HG02642 (cell line): ENCODE data around the gene KRT36.

Source experiments
- ATAC-seq: cut with Tn5 transposase; IDR thresholded peaks from one replicate; pipeline ENCODE4 v1.9.1; 2021; ENCODE audit warnings: mild to moderate bottlenecking; ENCODE audit not compliant: unreplicated experiment, poor library complexity

KRT36 gene

DNA sequence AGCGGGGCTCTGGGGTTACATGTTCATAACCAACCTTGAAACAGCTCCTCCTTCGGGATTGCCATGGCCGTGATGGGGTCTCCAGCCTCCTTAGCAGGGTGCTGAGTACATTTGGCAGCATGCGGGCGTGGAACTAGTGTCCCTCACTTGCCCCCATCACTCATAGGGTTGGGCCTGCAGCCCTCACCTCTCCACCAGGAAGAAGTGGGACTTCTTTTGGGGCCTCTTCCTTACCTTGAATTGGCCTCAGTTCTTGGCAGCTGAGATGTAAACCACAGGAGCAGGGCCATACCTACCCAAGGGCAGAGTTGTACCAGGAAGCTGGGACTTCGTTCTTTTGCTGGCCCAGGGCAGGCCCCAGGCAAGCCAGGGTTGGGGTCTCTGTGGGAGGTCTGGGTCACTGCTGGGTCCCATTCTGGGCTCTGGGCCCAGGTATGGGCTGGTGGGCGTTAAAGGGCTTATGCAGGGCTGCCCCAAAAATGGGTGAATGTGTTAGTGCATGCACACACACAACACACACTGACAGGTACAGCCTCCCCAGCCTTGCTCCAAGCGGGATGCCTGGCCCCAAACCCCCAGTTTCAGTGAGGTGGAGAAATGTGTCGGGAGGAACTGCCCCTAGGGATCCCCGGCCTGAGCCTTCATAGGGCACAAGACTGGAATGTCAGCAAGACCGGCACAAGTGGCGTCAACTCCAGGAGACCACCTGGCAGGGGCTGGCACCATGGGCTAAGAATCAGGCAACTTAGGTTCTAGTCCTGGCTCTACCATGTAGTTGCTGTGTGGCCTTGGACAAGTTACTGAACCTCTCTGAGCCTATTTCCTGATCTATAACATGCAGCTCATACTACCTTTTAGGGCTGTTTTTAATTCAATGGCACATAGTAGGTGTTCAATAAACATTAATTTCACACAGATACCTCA lies 32.9 kb upstream of the KRT36 start:
- ATAC-seq: no peak

DNA sequence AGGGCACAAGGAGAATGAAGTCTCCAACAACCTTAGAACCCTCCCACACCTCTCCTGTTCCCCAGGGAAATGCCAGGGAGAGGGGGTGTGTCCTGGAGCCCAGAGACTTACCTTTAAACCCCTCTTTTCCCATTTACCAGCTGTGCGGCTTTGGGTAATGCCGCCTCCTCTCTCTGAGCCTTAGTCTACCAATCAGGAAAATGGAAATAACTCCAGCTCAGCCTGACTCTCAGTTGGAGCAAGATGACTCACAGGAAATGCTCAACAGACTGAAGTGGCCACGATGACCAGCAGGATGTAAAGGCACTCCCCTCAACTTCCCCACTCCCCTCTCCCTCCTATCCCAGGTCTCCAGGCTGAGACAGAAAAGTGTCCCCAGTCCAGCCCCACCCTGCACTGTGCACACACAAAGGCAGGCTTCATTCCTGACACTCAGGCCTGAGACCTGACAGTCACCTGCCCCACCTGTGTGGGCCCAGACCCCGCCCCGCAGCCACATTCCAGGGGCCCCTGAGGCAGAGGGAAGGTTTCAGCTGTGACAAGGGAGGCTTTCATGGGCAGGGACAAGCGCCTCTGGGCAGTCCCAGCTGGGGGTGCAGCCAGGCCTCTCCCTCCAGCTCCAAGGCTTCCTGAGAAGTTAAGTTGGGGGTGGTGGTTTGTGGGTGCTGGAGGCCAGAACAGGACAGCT lies 32.0 kb upstream of the KRT36 start:
- no peak for ATAC-seq

DNA sequence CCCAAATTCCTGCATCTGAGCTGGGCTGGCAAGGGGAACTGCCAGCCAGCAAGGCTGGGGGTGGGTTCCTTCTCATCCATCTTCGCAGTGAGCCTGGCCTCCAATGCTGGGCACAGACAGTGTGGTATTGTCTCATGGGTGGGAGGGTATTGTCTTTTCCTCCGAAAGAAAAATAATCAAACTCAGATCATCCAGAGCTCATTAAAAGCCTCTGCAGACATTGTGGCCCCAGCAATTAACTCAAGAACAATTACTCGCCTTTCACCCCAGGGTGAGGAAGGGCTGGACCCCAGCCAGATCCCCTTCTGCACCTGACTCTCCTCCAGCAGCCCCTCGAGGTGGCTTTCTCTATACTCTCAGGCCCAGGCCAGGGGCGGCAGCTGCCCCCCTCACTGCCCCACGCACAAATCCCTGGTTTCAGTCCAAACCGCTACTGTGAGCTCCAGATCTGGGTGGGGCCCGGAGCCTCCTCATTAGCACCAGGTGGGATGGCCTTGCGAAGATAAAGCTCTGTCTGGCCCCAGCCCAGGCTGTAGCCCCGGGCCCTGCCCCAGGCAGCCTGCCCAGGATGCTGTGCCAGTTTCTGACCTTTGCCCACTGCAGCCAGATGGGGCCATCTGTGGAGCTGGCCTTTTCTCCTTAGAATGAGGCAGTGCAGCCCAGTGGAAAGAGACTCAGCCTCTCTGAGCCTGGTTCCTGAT lies 31.3 kb upstream of the KRT36 start:
- ATAC-seq: no peak

DNA sequence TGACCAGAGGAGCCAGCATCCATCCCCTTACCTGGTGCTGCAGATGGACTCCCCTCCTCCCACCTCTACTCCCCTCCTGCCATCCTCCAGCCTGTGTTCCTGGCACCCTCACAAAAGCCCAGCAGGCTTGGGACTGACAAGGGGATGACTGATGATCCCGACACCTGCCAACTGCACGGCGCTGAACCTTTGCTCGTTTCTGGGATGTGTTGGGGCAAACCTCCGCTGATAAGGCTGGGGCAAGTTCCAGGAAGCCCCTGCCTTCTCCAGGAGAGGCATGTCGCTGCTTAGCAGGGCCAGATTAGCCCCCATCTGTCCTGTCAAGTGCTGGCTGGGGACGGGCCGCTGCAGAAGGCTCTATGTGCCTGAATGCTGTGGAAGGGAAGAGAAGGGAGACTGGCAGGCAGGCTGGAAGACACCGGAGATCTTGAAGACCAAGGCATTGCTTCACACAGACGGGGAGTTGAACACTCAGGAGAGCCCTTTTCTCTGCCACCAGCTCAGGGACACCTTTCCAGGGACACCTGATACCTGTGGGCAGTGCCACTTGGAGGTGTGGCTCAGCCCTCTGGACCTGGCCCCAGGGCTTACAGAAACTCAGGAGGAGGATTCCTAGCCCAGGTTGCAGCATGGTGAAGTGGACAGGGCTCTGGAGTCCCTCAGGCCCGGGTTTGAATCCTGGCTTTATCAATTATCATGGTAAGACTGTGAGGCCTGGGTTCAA lies 30.0 kb upstream of the KRT36 start:
- no peak for ATAC-seq

DNA sequence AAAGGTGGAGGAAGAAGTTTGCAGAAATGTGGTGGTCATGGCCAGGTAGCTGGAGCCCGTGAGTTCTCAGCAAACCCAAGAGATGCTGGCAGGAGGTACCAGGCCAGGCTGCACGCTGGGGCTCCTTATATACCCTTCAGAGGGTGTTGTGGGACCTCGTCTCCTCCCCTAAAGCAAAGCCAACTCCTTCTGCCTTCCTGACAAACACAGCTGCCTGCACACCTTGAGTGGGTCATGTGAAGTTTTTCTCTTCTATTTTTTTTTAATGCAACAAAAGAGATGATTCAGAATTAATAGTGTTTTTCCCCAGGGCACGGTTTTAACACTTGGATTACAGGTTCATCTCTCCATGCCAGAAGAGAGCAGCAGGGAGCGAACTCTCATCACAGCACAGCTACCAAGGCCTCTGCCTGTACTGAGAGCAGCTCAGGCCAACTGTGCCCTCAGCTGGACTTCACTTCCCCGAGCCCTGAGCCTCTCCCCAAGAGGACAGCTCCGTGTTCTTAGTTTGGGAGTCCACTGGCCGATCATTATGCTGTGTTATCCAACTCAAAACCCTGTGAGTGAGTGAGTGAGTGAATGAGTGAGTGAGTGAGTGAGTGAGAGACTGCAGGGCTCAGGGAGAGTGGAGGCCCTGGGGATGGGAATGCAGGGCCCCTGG lies 29.2 kb upstream of the KRT36 start, which contains the start of gene KRT15:
Gene KRT15, minus strand, starts transcription at position 102 of the 661 bp plus-strand sequence. Its CDS starts 63 bp downstream, at position 39.
- ATAC-seq: no peak

DNA sequence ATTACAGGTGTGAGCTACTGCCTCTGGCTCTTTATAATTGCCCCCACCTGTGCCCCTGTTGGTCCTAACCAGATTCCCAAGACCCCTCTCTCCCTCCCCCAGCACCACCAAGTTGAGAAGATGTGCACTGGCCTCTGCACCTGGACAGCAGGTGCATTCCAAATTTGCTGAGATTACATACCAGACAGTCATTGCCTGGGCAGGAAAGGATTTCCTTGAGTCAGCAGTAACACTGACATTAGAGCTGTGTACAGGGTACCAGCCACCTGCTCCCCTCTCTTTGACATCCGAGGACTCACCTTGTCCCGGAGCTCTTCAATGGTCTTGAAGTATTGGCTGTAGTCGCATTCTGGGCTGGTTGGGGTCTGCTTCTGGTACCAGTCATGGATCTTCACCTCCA lies 28.3 kb upstream of the KRT36 start:
- no peak for ATAC-seq

DNA sequence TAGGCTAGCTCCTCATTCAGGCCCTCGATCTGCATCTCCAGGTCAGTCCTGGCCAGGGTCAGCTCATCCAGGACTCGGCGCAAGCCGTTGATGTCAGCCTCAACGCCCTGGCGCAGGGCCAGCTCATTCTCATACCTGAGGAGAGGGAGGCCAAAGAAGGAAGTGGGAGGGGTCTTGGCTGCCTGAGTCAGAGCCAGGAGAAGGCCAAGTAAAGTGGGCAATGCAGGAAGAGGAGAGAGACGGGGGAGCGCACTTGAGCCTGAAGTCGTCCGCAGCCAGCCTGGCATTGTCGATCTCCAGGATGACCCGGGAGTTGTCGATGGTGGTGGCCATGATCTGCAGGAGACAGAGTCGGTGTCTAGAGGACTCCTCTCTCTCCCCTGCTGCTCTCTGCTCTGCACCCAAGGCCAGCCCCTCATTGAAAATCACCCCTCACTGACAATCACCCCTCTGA lies 27.1 kb upstream of the KRT36 start:
- no peak for ATAC-seq

DNA sequence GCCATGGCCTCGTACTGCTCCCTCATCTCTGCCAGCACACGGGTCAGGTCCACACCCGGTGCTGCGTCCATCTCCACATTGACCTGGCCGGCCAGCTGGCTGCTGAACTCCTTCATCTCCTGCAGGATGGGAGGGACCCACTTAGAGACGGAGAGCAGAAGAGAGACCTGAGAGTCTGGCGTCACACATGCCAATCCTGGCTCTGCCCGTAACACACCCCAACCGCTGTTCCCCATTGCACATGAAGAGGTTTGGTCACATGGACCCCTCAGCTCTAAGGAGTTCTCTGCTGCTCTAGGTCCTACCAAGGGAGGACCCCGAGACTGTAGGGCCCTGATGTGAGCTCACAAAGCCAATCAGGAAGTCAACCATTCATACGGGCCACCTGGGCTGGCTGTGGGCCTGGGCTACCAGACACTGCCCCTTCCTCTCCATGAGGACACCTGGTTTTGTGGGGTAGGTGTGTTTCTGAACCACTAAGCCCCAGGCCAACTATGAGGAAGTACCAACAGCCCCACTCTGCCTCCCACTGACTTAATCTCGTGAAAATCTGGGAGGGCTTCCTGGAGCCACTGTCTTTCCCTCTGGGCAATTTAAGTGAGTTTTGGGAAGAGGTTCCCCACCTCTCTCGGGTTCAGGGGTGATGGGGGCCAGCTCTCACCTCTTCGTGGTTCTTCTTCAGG lies 26.6 kb upstream of the KRT36 start:
- no peak for ATAC-seq

DNA sequence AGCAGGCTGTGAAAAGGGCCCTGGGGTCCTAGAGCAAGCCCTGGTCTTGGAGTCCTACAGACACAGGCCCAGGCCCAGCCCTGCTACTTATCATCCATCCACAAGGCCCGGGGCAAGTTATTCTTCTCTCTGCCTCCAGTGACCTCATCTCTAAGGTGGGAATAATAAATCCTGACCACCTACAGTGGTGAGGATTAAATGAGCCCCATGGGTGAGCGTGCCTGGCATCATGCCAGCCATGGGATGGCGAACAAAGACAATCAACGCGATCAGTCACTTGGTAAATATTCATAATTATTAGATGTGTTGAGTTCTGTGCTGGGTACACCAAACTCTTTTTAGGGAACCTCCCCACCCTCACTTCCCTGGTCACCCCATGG lies 23.4 kb upstream of the KRT36 start:
- ATAC-seq: no peak

DNA sequence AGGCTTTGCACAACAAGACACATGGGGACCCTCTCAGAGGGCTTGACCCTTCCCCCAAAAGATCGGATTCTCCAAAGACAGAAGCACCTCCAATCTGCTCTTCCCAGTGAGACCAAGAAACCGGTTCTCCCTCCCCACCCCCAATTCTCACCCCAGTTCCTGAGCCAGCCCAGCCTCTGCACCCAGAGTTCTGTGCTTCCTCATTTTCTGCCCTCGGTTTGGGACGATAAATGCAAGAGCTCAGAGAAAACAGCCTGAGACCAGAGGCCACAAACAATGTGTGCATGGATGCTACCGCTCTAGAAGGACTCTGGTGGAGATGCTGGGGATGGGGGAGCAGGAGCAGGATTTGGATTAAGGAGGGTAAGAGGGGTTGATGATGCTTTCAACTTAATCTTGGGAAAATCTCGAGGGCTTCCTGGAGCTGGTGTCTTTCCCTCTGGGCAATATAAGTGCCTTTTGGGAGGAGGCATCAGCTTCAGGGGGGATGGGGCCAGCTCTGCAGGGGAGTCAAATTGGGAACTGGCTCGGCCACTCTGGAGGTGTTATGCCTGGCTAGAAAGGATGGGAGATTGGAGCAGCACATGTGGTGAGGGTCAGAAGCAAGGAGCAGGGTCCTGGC lies 22.9 kb upstream of the KRT36 start:
- no peak for ATAC-seq

DNA sequence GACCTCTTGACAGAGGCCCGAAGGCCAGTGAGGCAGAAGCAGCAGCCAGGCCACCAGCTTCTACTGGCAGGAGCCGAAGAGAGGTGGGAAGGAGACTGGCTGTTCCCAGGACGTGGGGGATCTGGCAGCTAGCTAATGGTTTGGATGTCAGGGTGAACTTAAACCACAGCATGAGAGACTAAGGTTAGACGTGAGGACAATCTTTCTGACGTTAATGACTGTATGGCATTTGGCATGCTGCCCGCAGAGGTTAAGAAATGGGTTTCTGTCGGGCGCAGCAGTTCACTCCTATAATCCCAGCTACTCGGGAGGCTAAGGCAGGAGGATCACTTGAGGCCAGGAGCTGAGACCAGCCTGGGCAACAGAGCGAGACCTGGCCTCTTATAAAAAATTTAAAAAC lies 22.0 kb upstream of the KRT36 start:
- ATAC-seq: no peak

DNA sequence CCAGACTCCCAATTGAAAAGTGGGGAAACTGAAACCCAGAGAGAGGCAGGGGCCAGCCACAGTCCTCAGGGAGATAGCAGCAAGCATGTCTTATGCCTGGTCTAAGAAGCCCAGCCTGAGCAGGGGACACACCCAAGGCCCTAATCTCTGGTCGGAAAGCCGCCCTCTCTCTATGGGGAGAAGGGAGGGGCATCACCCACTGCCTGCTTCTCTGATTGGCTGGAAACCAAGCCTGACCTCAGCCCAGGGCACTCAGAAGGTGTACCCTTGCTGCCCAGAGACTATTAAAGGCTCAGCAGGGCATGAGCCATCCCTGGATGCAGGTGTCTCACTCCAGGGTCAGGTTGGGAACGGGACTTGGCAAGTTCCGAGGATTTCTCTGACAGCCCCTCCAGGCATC lies 21.4 kb upstream of the KRT36 start:
- ATAC-seq: no peak

DNA sequence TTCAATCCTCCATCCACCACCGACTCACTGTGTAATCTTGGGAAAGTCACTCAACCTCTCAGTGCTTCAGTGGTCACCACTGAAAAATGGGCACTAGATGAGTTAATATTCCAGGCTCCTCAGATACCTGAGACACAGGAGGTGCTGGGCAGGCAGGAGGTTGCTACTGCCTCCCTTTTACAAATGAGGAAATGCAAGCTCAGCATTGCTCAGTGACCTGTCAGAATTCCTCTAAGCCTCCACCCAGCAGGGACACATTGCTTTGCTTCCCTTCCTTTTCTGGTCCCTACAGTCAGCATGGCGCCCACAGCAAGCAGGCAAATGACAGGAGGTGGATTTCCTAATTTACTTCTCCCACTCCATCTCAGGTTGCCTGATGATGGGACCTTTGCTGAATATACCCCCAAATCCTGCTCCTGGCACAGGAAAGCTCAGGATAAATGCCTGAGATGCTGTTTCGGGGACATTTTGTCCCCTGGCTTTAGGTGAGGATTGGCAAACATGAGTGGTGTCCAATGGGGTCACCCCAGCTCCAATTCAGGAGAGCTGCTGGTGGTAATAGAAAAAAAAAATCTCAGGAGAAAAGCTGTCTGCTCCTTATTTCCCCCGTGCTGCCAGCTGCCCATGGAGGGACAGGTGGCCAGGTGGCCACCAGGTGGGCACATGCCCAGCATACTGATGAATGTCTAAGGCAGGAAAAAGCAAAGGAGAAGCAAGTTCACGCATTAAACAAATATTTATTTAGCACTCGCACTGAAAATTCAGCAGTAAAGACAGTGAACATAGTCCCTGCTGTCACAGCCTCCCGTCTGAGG lies 20.7 kb upstream of the KRT36 start:
- ATAC-seq: no peak

DNA sequence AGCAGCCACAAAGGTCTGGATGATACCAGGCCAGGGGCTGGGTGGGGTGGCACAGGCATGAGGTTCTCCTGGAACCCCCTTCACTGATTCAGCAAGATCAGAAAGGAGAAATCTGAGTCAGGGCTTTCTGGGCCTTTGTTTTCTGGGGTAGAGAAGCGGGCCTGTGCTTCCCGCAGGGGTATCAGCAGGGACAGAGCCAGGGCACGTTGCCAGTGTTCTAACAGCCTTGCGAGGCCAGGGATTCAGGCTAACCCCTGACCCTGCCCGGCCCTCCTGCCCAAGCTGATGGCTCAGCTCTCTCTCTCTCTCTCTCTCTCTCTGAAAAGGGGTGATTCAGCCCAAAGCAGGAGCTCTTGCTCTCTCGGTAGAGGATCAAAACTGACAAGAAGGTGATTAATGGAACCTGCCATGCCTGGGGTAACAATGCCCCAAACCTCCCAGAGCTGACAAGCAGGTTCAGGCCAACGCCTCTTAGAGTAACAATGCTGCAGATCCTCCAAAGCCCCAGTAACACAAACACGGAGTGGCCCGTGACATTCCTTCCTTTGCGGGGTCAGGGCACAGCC lies 17.7 kb upstream of the KRT36 start:
- ATAC-seq: no peak

DNA sequence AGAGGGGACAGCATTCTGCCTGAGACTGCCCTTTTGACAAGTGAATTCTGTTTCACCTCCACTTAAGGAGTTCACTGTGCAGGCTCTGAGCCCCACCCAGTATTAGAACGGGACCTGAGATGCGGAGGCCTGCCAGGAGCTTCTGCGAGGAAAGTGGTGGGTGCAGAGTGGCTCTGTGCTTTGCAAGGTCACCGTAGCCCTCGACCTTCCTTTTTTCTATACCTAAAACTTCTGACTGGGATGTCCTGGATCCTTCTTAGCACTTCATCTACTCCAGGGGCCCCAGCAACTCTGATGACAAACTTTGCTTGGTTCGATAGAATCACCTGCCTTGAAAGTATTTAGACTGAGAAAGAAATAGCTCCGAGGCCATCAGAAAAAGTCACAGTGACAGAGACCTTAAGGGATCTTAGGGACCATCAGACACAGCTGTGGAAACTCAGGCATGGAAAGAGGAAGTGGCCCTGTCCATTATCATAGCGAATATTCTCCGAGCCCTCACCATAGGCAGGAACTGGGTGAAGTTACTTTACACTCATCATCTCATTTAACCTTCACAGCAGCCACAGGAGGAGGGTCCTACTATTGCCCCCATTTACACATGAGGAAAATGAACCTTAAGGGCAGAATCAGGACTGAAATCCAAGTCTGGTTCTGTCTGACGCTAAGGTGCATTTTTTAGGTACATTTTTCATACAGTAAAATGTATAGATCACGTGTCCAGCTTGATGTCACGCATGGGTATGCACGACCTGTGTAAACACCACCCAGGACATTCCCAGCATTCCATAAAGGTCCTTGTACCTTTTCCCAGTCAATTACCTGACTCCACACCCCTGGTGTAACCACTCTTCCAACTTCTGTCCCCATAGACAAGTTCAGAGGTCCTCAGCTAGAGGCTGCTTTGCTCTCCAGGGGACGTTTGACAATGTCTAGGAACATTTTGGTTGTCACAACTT lies 16.4 kb upstream of the KRT36 start:
- ATAC-seq: no peak

DNA sequence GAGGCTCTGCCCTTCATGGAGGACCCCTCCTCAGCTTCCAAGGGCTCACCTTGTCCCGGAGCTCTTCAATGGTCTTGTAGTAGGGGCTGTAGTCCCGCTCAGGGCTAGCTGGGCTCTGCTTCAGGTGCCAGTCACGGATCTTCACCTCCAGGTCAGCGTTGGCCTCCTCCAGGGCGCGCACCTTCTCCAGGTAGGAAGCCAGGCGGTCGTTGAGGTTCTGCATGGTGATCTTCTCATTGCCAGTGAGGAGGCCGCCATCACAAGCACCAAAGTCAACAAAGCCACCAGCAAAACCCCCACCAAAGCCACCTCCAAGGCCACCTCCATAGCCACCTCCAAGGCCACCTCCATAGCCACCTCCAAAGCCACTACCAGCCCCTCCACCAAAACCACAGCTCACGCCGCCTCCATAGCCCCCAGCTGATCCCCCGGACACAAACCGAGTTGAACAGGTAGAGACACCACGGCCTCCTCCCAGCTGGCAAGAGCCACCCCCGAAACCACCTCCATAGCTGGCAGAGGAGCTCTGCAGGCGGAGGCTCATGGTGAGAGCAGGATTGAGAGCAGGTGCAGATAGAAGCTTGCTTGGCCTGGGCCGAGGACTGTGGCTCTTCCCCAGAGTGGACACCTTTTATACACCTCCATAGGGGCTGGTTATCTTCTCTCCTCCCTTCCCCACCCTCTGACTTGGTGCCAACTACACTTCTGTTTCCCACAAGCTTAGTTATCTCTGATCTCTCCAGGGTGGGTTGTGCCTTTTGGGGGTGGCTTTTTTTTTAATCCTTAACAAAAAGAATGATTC lies 15.5 kb upstream of the KRT36 start, which contains the start of gene KRT13:
Gene KRT13, minus strand, starts transcription at position 606 of the 802 bp plus-strand sequence. Its CDS starts 62 bp downstream, at position 544.
- no peak for ATAC-seq
